IMR-90 (cell line): ENCODE data around the gene ADGRL1. TPM values are rescaled to one million over a fixed set of nuclear protein-coding genes. Genes with fewer than 3 reads are reported as not detected.
A peak's percentile ranks its signal among the peaks of the same experiment; 100 is the strongest.

Experiments used
- ATAC-seq: fragments of 200-7000 bp; cut with Tn5 transposase; 2 replicates; pipeline ENCODE4 v1.9.1; 2020; ENCODE audit warnings: low read depth, mild to moderate bottlenecking, moderate library complexity
- BruUV-seq: library from RNA; stranded (reverse); fragments of 400-500 nt; replicated peaks from 2 replicates; lab custom pipeline; 2021; lab: Mats Ljungman, UMichigan
- CTCF ChIA-PET: fragments of 300-600 bp; formaldehyde crosslinking; extraction: SDS; loops from one replicate; lab custom pipeline; 2021; ENCODE audit warnings: antibody characterized with exemption; lab: Yijun Ruan, JAX
- POLR2A ChIA-PET: fragments of 300-600 bp; sonication (Branson Sonifier 250); formaldehyde crosslinking; loops from one replicate; lab custom pipeline; 2022; ENCODE audit warnings: antibody characterized with exemption; ENCODE audit not compliant: unreplicated experiment; lab: Charles Lee
- DNase-seq: peaks from one replicate; pipeline ENCODE4 v3.0.0; 2013
- H2AFZ ChIP-seq: replicated peaks from 2 replicates; pipeline ENCODE3; 2013; ENCODE audit warnings: low read length, mild to moderate bottlenecking; ENCODE audit not compliant: poor library complexity
- H2AK5ac ChIP-seq: 2 replicates; pipeline ENCODE4 v1.6.1; 2013; ENCODE audit warnings: low read depth, low read length, inconsistent platforms
- H2AK9ac ChIP-seq: replicated peaks from 2 replicates; pipeline ENCODE3; 2013; ENCODE audit warnings: mild to moderate bottlenecking, low read depth, low read length, moderate library complexity; ENCODE audit not compliant: poor library complexity
- H2BK120ac ChIP-seq: 2 replicates; pipeline ENCODE4 v1.6.1; 2013; ENCODE audit warnings: low read depth, low read length, inconsistent platforms
- H2BK15ac ChIP-seq: 3 replicates; pipeline ENCODE4 v1.6.1; 2013; ENCODE audit warnings: low read depth, low read length, inconsistent platforms
- H2BK20ac ChIP-seq: 2 replicates; pipeline ENCODE4 v1.6.1; 2013; ENCODE audit warnings: low read depth, mild to moderate bottlenecking, inconsistent platforms, low read length, moderate library complexity
- H2BK5ac ChIP-seq: 2 replicates; pipeline ENCODE4 v1.6.1; 2013; ENCODE audit warnings: mild to moderate bottlenecking, low read depth, low read length, inconsistent platforms; ENCODE audit not compliant: poor library complexity, severe bottlenecking
- H3K14ac ChIP-seq: replicated peaks from 2 replicates; pipeline ENCODE4 v1.6.1; 2013; ENCODE audit warnings: low read depth, low read length, inconsistent platforms
- H3K18ac ChIP-seq: 2 replicates; pipeline ENCODE4 v1.6.1; 2013; ENCODE audit warnings: low read depth, low read length, control low read depth
- H3K23ac ChIP-seq: 2 replicates; pipeline ENCODE4 v1.6.1; 2013; ENCODE audit warnings: low read depth, low read length, inconsistent platforms
- H3K27ac ChIP-seq: 2 replicates; pipeline ENCODE4 v1.5.1; 2013; ENCODE audit warnings: mild to moderate bottlenecking, control low read depth, low read length; ENCODE audit not compliant: insufficient read depth
- H3K27me3 ChIP-seq: 2 replicates; pipeline ENCODE4 v1.6.1; 2013; ENCODE audit warnings: low read length; ENCODE audit not compliant: control insufficient read depth, insufficient read depth
- H3K36me3 ChIP-seq: 2 replicates; pipeline ENCODE4 v1.6.1; 2013; ENCODE audit warnings: low read length, mixed read lengths; ENCODE audit not compliant: control insufficient read depth, insufficient read depth
- H3K4ac ChIP-seq: 2 replicates; pipeline ENCODE4 v1.6.1; 2013; ENCODE audit warnings: low read depth, low read length, inconsistent platforms
- H3K4me1 ChIP-seq: 2 replicates; pipeline ENCODE4 v1.6.1; 2013; ENCODE audit warnings: low read length, mixed read lengths; ENCODE audit not compliant: control insufficient read depth, insufficient read depth
- H3K4me2 ChIP-seq: 2 replicates; pipeline ENCODE4 v1.6.1; 2013; ENCODE audit warnings: low read depth, mild to moderate bottlenecking, control low read depth, low read length, moderate library complexity
- H3K4me3 ChIP-seq: 2 replicates; pipeline ENCODE4 v1.5.1; 2013; ENCODE audit warnings: low read depth, mild to moderate bottlenecking, control low read depth, low read length, moderate library complexity; ENCODE audit not compliant: insufficient read depth
- H3K56ac ChIP-seq: 2 replicates; pipeline ENCODE4 v1.6.1; 2013; ENCODE audit warnings: low read length, inconsistent platforms; ENCODE audit not compliant: insufficient read depth; ENCODE audit errors: extremely low read depth
- H3K79me1 ChIP-seq, 2 experiments: 2 replicates each; pipeline ENCODE4 v1.6.1; 2013; ENCODE audit warnings: low read length in 2 of 2, inconsistent platforms in 1 of 2, low read depth in 1 of 2
- H3K9ac ChIP-seq: 2 replicates; pipeline ENCODE4 v1.6.1; 2013; ENCODE audit warnings: low read depth, low read length, control low read depth
- H3K9me1 ChIP-seq: 2 replicates; pipeline ENCODE4 v1.6.1; 2013; ENCODE audit warnings: low read length, inconsistent platforms; ENCODE audit not compliant: insufficient read depth
- H3K9me3 ChIP-seq: 2 replicates; pipeline ENCODE4 v1.6.1; 2013; ENCODE audit warnings: low read length; ENCODE audit not compliant: control insufficient read depth, insufficient read depth
- H4K20me1 ChIP-seq: 2 replicates; pipeline ENCODE4 v1.6.1; 2013; ENCODE audit warnings: low read length, inconsistent platforms; ENCODE audit not compliant: insufficient read depth
- H4K5ac ChIP-seq: 2 replicates; pipeline ENCODE4 v1.6.1; 2013; ENCODE audit warnings: mild to moderate bottlenecking, low read depth, low read length, control low read depth
- H4K8ac ChIP-seq, 2 experiments: 2 replicates each; pipeline ENCODE4 v1.6.1; 2013; ENCODE audit warnings: low read depth in 2 of 2, low read length in 2 of 2, control low read depth in 1 of 2, inconsistent platforms in 1 of 2
- H4K91ac ChIP-seq: 2 replicates; pipeline ENCODE4 v1.6.1; 2013; ENCODE audit warnings: low read depth, low read length, inconsistent platforms; ENCODE audit not compliant: insufficient read depth
- CEBPB ChIP-seq: IDR thresholded peaks from 2 replicates; pipeline ENCODE4 v1.6.1; 2012; ENCODE audit warnings: low read depth, low read length, improper control_type of control experiment
- CTCF ChIP-seq: conservative IDR thresholded peaks from 2 replicates; pipeline ENCODE4 v1.5.1; 2012; ENCODE audit warnings: mild to moderate bottlenecking, low read depth, low read length, improper control_type of control experiment
- ELK1 ChIP-seq: fragments of 150-350 bp; IDR thresholded peaks from 2 replicates; pipeline ENCODE4 v1.6.1; 2016; ENCODE audit warnings: low read depth, mild to moderate bottlenecking, low read length, moderate library complexity, borderline replicate concordance
- MAFK ChIP-seq: IDR thresholded peaks from 2 replicates; pipeline ENCODE4 v1.6.1; 2012; ENCODE audit warnings: low read depth, low read length, improper control_type of control experiment
- MAZ ChIP-seq: IDR thresholded peaks from 2 replicates; pipeline ENCODE4 v1.6.1; 2012; ENCODE audit warnings: low read depth, mild to moderate bottlenecking, low read length, improper control_type of control experiment, moderate library complexity, borderline replicate concordance
- RCOR1 ChIP-seq: IDR thresholded peaks from 2 replicates; pipeline ENCODE4 v1.6.1; 2012; ENCODE audit warnings: mild to moderate bottlenecking, low read length, improper control_type of control experiment; ENCODE audit not compliant: insufficient replicate concordance
- RFX5 ChIP-seq: IDR thresholded peaks from 2 replicates; pipeline ENCODE4 v1.8.0; 2012; ENCODE audit warnings: low read depth, mild to moderate bottlenecking, low read length, moderate library complexity
- SMC3 ChIP-seq: fragments of 150-350 bp; IDR thresholded peaks from 2 replicates; pipeline ENCODE4 v1.6.1; 2016; ENCODE audit warnings: low read depth, mild to moderate bottlenecking, antibody characterized with exemption, low read length, moderate library complexity
- WGBS, 2 experiments: methylation state at CpG; one replicate each; pipeline versions ENCODE4 v1.1.5 to v1.1.7; 2013; ENCODE audit warnings: missing lambda C conversion rate in 2 of 2; ENCODE audit not compliant: insufficient read length in 1 of 2; ENCODE audit errors: extremely low coverage in 2 of 2; 5-methylcytosine and 5-hydroxymethylcytosine counted together
- dilution Hi-C: fragments of 300-500 bp; cut with HindIII; formaldehyde crosslinking; loops from one replicate; pipeline ENCODE4 v1.14.3; 2018; ENCODE audit warnings: low sequenced_read_pairs; ENCODE audit not compliant: unreplicated experiment
- in situ Hi-C: fragments of 300-500 bp; cut with MboI; formaldehyde crosslinking; loops from 3 replicates; pipeline ENCODE4 v1.14.3; 2019; ENCODE audit warnings: low sequenced_read_pairs, inconsistent platforms, mixed read lengths
- intact Hi-C: fragments of 100-400 bp; cut with micrococcal nuclease; formaldehyde crosslinking; loops from 2 replicates; pipeline ENCODE4 v1.10.0; 2022
- polyA plus RNA-seq, 3 experiments: library from polyadenylated mRNA; depleted of rRNA; stranded (reverse); fragments of >200 nt; gene quantifications; 2 replicates each; pipeline ENCODE4 v1.2.3, GENCODE V29; 2012; ENCODE audit warnings: low replicate concordance in 1 of 3
- total RNA-seq: library from RNA; depleted of rRNA; stranded (reverse); fragments of >200 nt; gene quantifications from 2 replicates; pipeline ENCODE4 v1.2.3, GENCODE V29; 2012
- TF ChIP-seq, protein P1 (sequence below): fragments of 150-350 bp; IDR thresholded peaks from 2 replicates; pipeline ENCODE4 v1.6.1; 2017; ENCODE audit warnings: mild to moderate bottlenecking, antibody characterized with exemption, low read length, low read depth

Gene ADGRL1
- total and polyA plus RNA-seq, 2 of the 4 experiments (the other 2 are of a cell fraction) = 0.72 to 2.2 TPM

GRCh38 chr19:14149509-14149994 lies 56.4 kb downstream of the ADGRL1 start:
- Histone ChIP-seq H4K5ac (no peak overlapping the region; the same call in 1 of the 2 replicates), H2AK5ac (no peak overlapping the region), H3K56ac (no peak overlapping the region), H3K9me3 (no peaks in the 10 kb centered on the region), H2BK15ac (no peak overlapping the region), H2AFZ (peak overlapping the region; percentile 78), H3K4me1 (peaks cover 5% of the 10 kb centered on the region; the same call in 1 of the 2 replicates), H2AK9ac (peak overlapping the region; percentile 58), H4K91ac (no peak overlapping the region), H3K27me3 (no peaks in the 10 kb centered on the region), H4K8ac (peak overlapping the region in 1 of 2 experiments; percentile 3; a peak in 1 of 4 replicates), H3K14ac (no peak overlapping the region), H3K18ac (no peak overlapping the region), H2BK5ac (no peak overlapping the region), H4K20me1 (peaks cover 14% of the 10 kb centered on the region; the same call in 1 of the 2 replicates), H2BK120ac (no peak overlapping the region), H3K9me1 (no peaks in the 10 kb centered on the region), H3K4me2 (no peak overlapping the region; the same call in 1 of the 2 replicates), H3K36me3 (no peaks in the 10 kb centered on the region), H3K27ac (no peak overlapping the region), H3K4ac (no peak overlapping the region), H3K9ac (no peak overlapping the region), H3K79me1 (peaks cover 4 to 20% of the 10 kb centered on the region in 2 experiments; a peak in 3 of 4 replicates), H3K23ac (no peak overlapping the region), H2BK20ac (no peak overlapping the region), H3K4me3 (no peak overlapping the region)
- POLR2A ChIA-PET = no interaction called here
- in situ Hi-C loops (no loop called here), intact Hi-C loops (loop anchor here (2.0 kb wide), 1 partner anchor 257 kb away; no protein-coding TSS in a partner anchor), dilution Hi-C loops (no loop called here)
- ATAC-seq (no peak), DNase-seq (no peak)
- CTCF ChIA-PET = no interaction called here
- TF ChIP-seq MAZ (no peak), RCOR1 (no peak), ELK1 (no peak), CTCF (no peak), CEBPB (no peak), SMC3 (no peak), RFX5 (no peak), MAFK (no peak)
- TF ChIP-seq, protein P1, sequence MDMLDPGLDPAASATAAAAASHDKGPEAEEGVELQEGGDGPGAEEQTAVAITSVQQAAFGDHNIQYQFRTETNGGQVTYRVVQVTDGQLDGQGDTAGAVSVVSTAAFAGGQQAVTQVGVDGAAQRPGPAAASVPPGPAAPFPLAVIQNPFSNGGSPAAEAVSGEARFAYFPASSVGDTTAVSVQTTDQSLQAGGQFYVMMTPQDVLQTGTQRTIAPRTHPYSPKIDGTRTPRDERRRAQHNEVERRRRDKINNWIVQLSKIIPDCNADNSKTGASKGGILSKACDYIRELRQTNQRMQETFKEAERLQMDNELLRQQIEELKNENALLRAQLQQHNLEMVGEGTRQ = no peak
- BruUV-seq = no TSS peak
- 27% methylated on average over 5 of the region's 21 CpGs; no CpG with 5 or more reads in 1 of the 2 experiments for WGBS, 2 experiments
